H1 (cell line): ENCODE results near the gene CCDC138. TPM values are rescaled to one million over a fixed set of nuclear protein-coding genes. Genes with fewer than 3 reads are reported as not detected.

Experiments used
- CTCF ChIA-PET: fragments of 300-600 bp; sonication (Branson Sonifier 250); formaldehyde crosslinking; loops from one replicate; lab custom pipeline; 2021; ENCODE audit not compliant: partially characterized antibody; lab: Charles Lee
- POLR2A ChIA-PET: fragments of 300-600 bp; sonication (Branson Sonifier 250); formaldehyde crosslinking; loops from one replicate; lab custom pipeline; 2021; ENCODE audit warnings: inconsistent platforms; ENCODE audit not compliant: partially characterized antibody; lab: Charles Lee
- DNase-seq, 2 experiments: peaks; one replicate each; pipeline versions ENCODE4 v3.0.0 to v3.0.0-alpha.2; 2010 to 2022; ENCODE audit warnings: low spot score in 2 of 2, low read depth in 1 of 2, mixed read lengths in 1 of 2
- FAIRE-seq: peaks from 2 replicates; lab custom pipeline; 2011; peaks lifted over from hg19 to GRCh38; lab: Jason Lieb, UNC
- H2AFZ ChIP-seq: 2 replicates; pipeline ENCODE4 v1.8.1; 2012; ENCODE audit warnings: low read length, inconsistent platforms
- H2AK5ac ChIP-seq: 2 replicates; pipeline ENCODE4 v1.6.1; 2013; ENCODE audit warnings: low read depth, low read length
- H2BK120ac ChIP-seq: replicated peaks from 2 replicates; pipeline ENCODE3; 2013; ENCODE audit warnings: low read depth, low read length, inconsistent platforms
- H2BK12ac ChIP-seq: 2 replicates; pipeline ENCODE4 v1.6.1; 2013; ENCODE audit warnings: low read depth, low read length
- H2BK15ac ChIP-seq: 2 replicates; pipeline ENCODE4 v1.6.1; 2013; ENCODE audit warnings: low read length
- H2BK20ac ChIP-seq: 2 replicates; pipeline ENCODE4 v1.6.1; 2013; ENCODE audit warnings: low read length
- H2BK5ac ChIP-seq: 2 replicates; pipeline ENCODE4 v1.6.1; 2013; ENCODE audit warnings: low read depth, low read length
- H3K14ac ChIP-seq: 2 replicates; pipeline ENCODE4 v1.6.1; 2013; ENCODE audit warnings: inconsistent platforms; ENCODE audit not compliant: insufficient read length
- H3K18ac ChIP-seq: 2 replicates; pipeline ENCODE4 v1.6.1; 2013; ENCODE audit warnings: low read length; ENCODE audit errors: extremely low read depth
- H3K23ac ChIP-seq: 2 replicates; pipeline ENCODE4 v1.6.1; 2013; ENCODE audit warnings: inconsistent platforms; ENCODE audit not compliant: insufficient read length
- H3K23me2 ChIP-seq: 2 replicates; pipeline ENCODE4 v1.6.1; 2013; ENCODE audit warnings: low read depth, low read length
- H3K27ac ChIP-seq: 2 replicates; pipeline ENCODE4 v1.6.1; 2011; ENCODE audit warnings: low read depth, low read length, inconsistent platforms
- H3K27me3 ChIP-seq, 4 experiments: replicated peaks in 1 of 4; 1 replicate in 1 of 4; 2 replicates in 3 of 4; pipeline versions ENCODE4 v1.6.1 to v1.8.1; 2011 to 2013; ENCODE audit warnings: low read length in 3 of 4, mild to moderate bottlenecking in 3 of 4, inconsistent platforms in 2 of 4, mixed read lengths in 2 of 4, moderate library complexity in 1 of 4; ENCODE audit not compliant: control insufficient read depth in 3 of 4, insufficient read depth in 3 of 4; ENCODE audit errors: extremely low read depth in 1 of 4
- H3K36me3 ChIP-seq, 4 experiments: 2 replicates each; pipeline versions ENCODE4 v1.6.1 to v1.8.1; 2011 to 2013; ENCODE audit warnings: mild to moderate bottlenecking in 4 of 4, low read length in 3 of 4, moderate library complexity in 2 of 4, control low read depth in 1 of 4, inconsistent platforms in 1 of 4; ENCODE audit not compliant: insufficient read depth in 4 of 4, control insufficient read depth in 2 of 4
- H3K4ac ChIP-seq: replicated peaks from 2 replicates; pipeline ENCODE3; 2013; ENCODE audit warnings: low read length, low read depth, mixed read lengths, inconsistent platforms; ENCODE audit not compliant: insufficient read length
- H3K4me1 ChIP-seq, 4 experiments: replicated peaks in 1 of 4; 1 replicate in 1 of 4; 2 replicates in 3 of 4; pipeline versions ENCODE4 v1.6.1 to v1.8.1; 2011 to 2013; ENCODE audit warnings: low read length in 3 of 4, inconsistent platforms in 2 of 4, mixed read lengths in 1 of 4; ENCODE audit not compliant: insufficient read depth in 4 of 4, control insufficient read depth in 3 of 4
- H3K4me2 ChIP-seq, 2 experiments: 2 replicates each; pipeline versions ENCODE4 v1.6.1 to v1.8.1; 2011 to 2013; ENCODE audit warnings: low read depth in 2 of 2, low read length in 2 of 2, control low read depth in 1 of 2, inconsistent platforms in 1 of 2, mild to moderate bottlenecking in 1 of 2; ENCODE audit not compliant: insufficient read depth in 1 of 2
- H3K4me3 ChIP-seq, 4 experiments: fragments of 200-600, 300-600 bp in 1 of 4; sonication (generic), shearing (Covaris generic), sonication (Bioruptor Twin) in 1 of 4; 2 replicates each; pipeline versions ENCODE4 v1.5.1 to v1.8.1; 2011 to 2016; ENCODE audit warnings: low read length in 4 of 4, low read depth in 3 of 4, control low read depth in 2 of 4, inconsistent platforms in 2 of 4, mild to moderate bottlenecking in 2 of 4, mixed read lengths in 1 of 4, moderate library complexity in 1 of 4; ENCODE audit not compliant: insufficient read depth in 2 of 4; ENCODE audit errors: extremely low read depth in 1 of 4
- H3K56ac ChIP-seq: replicated peaks from 2 replicates; pipeline ENCODE3; 2013; ENCODE audit warnings: low read depth, mild to moderate bottlenecking, mixed read lengths, low read length, inconsistent platforms; ENCODE audit not compliant: insufficient read length
- H3K79me1 ChIP-seq: 2 replicates; pipeline ENCODE4 v1.6.1; 2013; ENCODE audit warnings: low read depth, low read length, control low read depth
- H3K79me2 ChIP-seq, 2 experiments: 2 replicates each; pipeline versions ENCODE4 v1.6.1 to v1.8.1; 2012 to 2013; ENCODE audit warnings: low read length in 2 of 2, mild to moderate bottlenecking in 2 of 2, inconsistent platforms in 1 of 2; ENCODE audit not compliant: insufficient read depth in 2 of 2, control insufficient read depth in 1 of 2
- H3K9ac ChIP-seq, 4 experiments: replicated peaks in 1 of 4; 1 replicate in 1 of 4; 2 replicates in 3 of 4; pipeline versions ENCODE4 v1.6.1 to v1.8.1; 2011 to 2013; ENCODE audit warnings: low read depth in 3 of 4, low read length in 3 of 4, control low read depth in 2 of 4, mild to moderate bottlenecking in 2 of 4, moderate library complexity in 2 of 4, inconsistent platforms in 1 of 4; ENCODE audit errors: extremely low read depth in 1 of 4
- H3K9me3 ChIP-seq, 2 experiments: 2 replicates each; pipeline versions ENCODE4 v1.6.1 to v1.8.1; 2012 to 2013; ENCODE audit warnings: mild to moderate bottlenecking in 2 of 2, moderate library complexity in 2 of 2, control low read depth in 1 of 2, inconsistent platforms in 1 of 2, low read depth in 1 of 2, low read length in 1 of 2, mixed read lengths in 1 of 2; ENCODE audit not compliant: insufficient read depth in 2 of 2
- H4K20me1 ChIP-seq, 2 experiments: replicated peaks in 1 of 2; 2 replicates each; pipeline versions ENCODE3 to v1.8.1; 2011 to 2013; ENCODE audit warnings: inconsistent platforms in 2 of 2, low read length in 2 of 2, mild to moderate bottlenecking in 1 of 2; ENCODE audit not compliant: insufficient read depth in 2 of 2, control insufficient read depth in 1 of 2
- H4K5ac ChIP-seq: 2 replicates; pipeline ENCODE4 v1.6.1; 2013; ENCODE audit warnings: low read length, low read depth, mixed read lengths, inconsistent platforms; ENCODE audit not compliant: insufficient read length
- H4K8ac ChIP-seq: 2 replicates; pipeline ENCODE4 v1.8.0; 2013; ENCODE audit warnings: mild to moderate bottlenecking, moderate library complexity, low read length, inconsistent platforms; ENCODE audit not compliant: insufficient read depth; ENCODE audit errors: extremely low read depth
- H4K91ac ChIP-seq: replicated peaks from 2 replicates; pipeline ENCODE3; 2013; ENCODE audit warnings: low read length, mixed read lengths, inconsistent platforms; ENCODE audit not compliant: insufficient read length
- CHD1 ChIP-seq: IDR thresholded peaks from 2 replicates; pipeline ENCODE4 v1.6.1; 2012; ENCODE audit warnings: low read depth, low read length, improper control_type of control experiment
- JUND ChIP-seq: IDR thresholded peaks from 2 replicates; pipeline ENCODE4 v1.6.1; 2011; ENCODE audit warnings: mild to moderate bottlenecking, improper control_type of control experiment, low read length
- RFX5 ChIP-seq: IDR thresholded peaks from 2 replicates; pipeline ENCODE4 v1.6.1; 2011; ENCODE audit warnings: low read depth, low read length, improper control_type of control experiment, borderline replicate concordance
- RXRA ChIP-seq: IDR thresholded peaks from 2 replicates; pipeline ENCODE4 v1.6.1; 2011; ENCODE audit warnings: low read depth, mild to moderate bottlenecking, low read length, moderate library complexity; ENCODE audit not compliant: insufficient read depth
- SP1 ChIP-seq: IDR thresholded peaks from 2 replicates; pipeline ENCODE4 v1.6.1; 2011; ENCODE audit warnings: low read depth, low read length
- SP4 ChIP-seq: IDR thresholded peaks from 2 replicates; pipeline ENCODE4 v1.6.1; 2012; ENCODE audit warnings: low read length, inconsistent platforms
- SRF ChIP-seq: IDR thresholded peaks from 2 replicates; pipeline ENCODE4 v1.6.1; 2011; ENCODE audit warnings: mild to moderate bottlenecking, low read depth, low read length, moderate library complexity
- TCF12 ChIP-seq: IDR thresholded peaks from 2 replicates; pipeline ENCODE4 v1.6.1; 2011; ENCODE audit warnings: low read depth, mild to moderate bottlenecking, low read length
- WGBS, 2 experiments: shearing (Covaris generic) in 1 of 2; methylation state at CpG; one replicate each; pipeline versions ENCODE4 v1.1.6 to v1.1.7; 2013 to 2015; ENCODE audit warnings: low lambda C conversion rate in 2 of 2, mixed read lengths in 2 of 2, inconsistent platforms in 1 of 2, low coverage in 1 of 2, missing lambda C conversion rate in 1 of 2; ENCODE audit not compliant: insufficient replicate concordance in 2 of 2, insufficient coverage in 1 of 2, insufficient read length in 1 of 2; ENCODE audit errors: extremely low coverage in 1 of 2, missing lambda C conversion rate in 1 of 2; 5-methylcytosine and 5-hydroxymethylcytosine counted together
- polyA plus RNA-seq, 7 experiments: library from polyadenylated mRNA; depleted of rRNA in 3 of 7; stranded (reverse) in 5 of 7; unstranded in 2 of 7; fragments of >200 nt in 5 of 7; fragments of 200-250 nt in 2 of 7; gene quantifications; 1 replicate in 5 of 7; 2 replicates in 1 of 7; 4 replicates in 1 of 7; pipeline versions ENCODE4 v1.2.1 to v1.2.3, GENCODE V29; 2011 to 2013; ENCODE audit warnings: missing spikeins in 2 of 7, mixed read lengths in 2 of 7
- total RNA-seq: library from RNA; stranded (reverse); fragmentation: NEBNext Ultra II Directional; extraction: Animal tissue kit (Norgen Biotek cat#: 25700); gene quantifications from 2 replicates; pipeline ENCODE4 v1.2.1, GENCODE V29; 2021
- TF ChIP-seq, protein P1 (sequence below), 3 experiments: IDR thresholded peaks; 1 replicate in 2 of 3; 2 replicates in 1 of 3; pipeline versions ENCODE4 v1.5.1 to v1.6.1; 2011; ENCODE audit warnings: low read length in 3 of 3, mild to moderate bottlenecking in 3 of 3, inconsistent platforms in 2 of 3, low read depth in 1 of 3, moderate library complexity in 1 of 3; ENCODE audit not compliant: insufficient read depth in 1 of 3; ENCODE audit errors: control extremely low read depth in 1 of 3
- TF ChIP-seq, protein P2 (sequence below): IDR thresholded peaks from 2 replicates; pipeline ENCODE4 v1.6.1; 2011; ENCODE audit warnings: low read depth, mild to moderate bottlenecking, low read length; ENCODE audit not compliant: insufficient read depth

Gene CCDC138
- total and polyA plus RNA-seq, 2 of the 8 experiments (the other 6 are each of a cell fraction or from before 2014, with no cell fraction given) = 8.3 to 29.8 TPM

DNA sequence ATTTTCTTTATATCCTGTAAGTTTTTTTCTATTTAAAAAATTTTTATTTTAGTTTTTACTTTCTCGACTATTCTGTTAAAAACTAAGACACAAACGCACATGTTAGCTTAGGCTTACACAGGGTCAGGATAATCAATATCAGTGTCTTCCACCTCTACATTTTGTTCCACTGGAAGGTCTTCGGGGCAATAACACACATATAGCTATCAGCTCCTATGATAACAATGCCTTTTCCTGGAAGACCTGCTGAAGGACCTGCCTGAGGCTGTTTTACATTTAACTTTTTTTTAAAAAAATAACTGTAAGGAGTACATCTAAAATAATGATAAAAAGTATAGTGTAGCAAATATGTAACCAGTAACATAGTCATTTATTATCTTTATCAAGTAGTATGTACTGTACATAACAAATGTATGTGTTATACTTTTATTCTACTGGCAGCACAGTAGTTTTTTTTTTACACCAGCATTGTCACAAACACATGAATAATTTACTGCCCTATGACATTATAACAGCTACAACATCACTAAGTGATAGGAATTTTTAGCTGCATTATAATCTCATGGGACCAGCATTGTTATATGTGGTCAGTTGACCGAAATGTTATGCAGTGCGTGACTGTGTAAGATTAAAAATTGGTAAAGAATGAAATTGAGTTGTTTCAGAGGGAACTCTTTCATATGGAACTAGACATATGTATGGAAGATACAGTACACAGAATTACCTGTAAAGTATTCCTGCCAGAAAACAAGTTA is 37.9 kb downstream of the CCDC138 start:
- Histone ChIP-seq H3K4me2 (no peak overlapping the region), H3K23me2 (no peaks in the 10 kb centered on the region), H3K56ac (no peak overlapping the region), H4K8ac (no peak overlapping the region), H4K91ac (no peak overlapping the region), H4K20me1 (no peaks in the 10 kb centered on the region), H3K4ac (no peak overlapping the region), H3K4me3 (no peak overlapping the region), H2BK20ac (no peak overlapping the region), H3K27me3 (no peaks in the 10 kb centered on the region), H3K23ac (no peak overlapping the region), H3K9me3 (no peaks in the 10 kb centered on the region), H3K79me1 (no peaks in the 10 kb centered on the region), H3K18ac (no peak overlapping the region), H2BK12ac (no peak overlapping the region), H3K27ac (no peak overlapping the region), H3K9ac (no peak overlapping the region), H3K14ac (no peak overlapping the region), H2BK120ac (no peak overlapping the region), H4K5ac (no peak overlapping the region), H3K79me2 (no peaks in the 10 kb centered on the region), H3K36me3 (peaks cover 0 to 7% (median 5%) of the 10 kb centered on the region in 4 experiments; a peak in 4 of 8 replicates), H2AK5ac (no peak overlapping the region), H2BK5ac (no peak overlapping the region), H2BK15ac (no peak overlapping the region), H2AFZ (no peak overlapping the region), H3K4me1 (no peaks in the 10 kb centered on the region)
- ChIA-PET CTCF (interaction anchor here (1.1 kb wide), 1 partner anchor 85 kb away, joined by 3 read pairs; no protein-coding TSS in a partner anchor), POLR2A (no interaction called here)
- DNase-seq (no peak), FAIRE-seq (no peak)
- WGBS, 2 experiments = 94% methylated on average over 5 of the region's 5 CpGs; no CpG with 5 or more reads in 1 of the 2 experiments
- TF ChIP-seq RXRA (no peak), RFX5 (no peak), JUND (no peak), SP4 (no peak), TCF12 (no peak), SRF (no peak), SP1 (no peak), CHD1 (no peak)
- TF ChIP-seq, protein P1, sequence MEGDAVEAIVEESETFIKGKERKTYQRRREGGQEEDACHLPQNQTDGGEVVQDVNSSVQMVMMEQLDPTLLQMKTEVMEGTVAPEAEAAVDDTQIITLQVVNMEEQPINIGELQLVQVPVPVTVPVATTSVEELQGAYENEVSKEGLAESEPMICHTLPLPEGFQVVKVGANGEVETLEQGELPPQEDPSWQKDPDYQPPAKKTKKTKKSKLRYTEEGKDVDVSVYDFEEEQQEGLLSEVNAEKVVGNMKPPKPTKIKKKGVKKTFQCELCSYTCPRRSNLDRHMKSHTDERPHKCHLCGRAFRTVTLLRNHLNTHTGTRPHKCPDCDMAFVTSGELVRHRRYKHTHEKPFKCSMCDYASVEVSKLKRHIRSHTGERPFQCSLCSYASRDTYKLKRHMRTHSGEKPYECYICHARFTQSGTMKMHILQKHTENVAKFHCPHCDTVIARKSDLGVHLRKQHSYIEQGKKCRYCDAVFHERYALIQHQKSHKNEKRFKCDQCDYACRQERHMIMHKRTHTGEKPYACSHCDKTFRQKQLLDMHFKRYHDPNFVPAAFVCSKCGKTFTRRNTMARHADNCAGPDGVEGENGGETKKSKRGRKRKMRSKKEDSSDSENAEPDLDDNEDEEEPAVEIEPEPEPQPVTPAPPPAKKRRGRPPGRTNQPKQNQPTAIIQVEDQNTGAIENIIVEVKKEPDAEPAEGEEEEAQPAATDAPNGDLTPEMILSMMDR (IDR thresholded peaks at IDR 0.05; ENCODE audit: control extremely low read depth in 1 of 3, insufficient read depth in 1 of 3, low read depth in 1 of 3, low read length in 3 of 3) = no peak
- TF ChIP-seq, protein P2, sequence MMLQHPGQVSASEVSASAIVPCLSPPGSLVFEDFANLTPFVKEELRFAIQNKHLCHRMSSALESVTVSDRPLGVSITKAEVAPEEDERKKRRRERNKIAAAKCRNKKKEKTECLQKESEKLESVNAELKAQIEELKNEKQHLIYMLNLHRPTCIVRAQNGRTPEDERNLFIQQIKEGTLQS = no peak
